ENCODE data around the gene LRRC46. TPM values are rescaled to one million over a fixed set of nuclear protein-coding genes. Genes with fewer than 3 reads are reported as not detected.

LRRC46 gene
- total and polyA plus RNA-seq, 9 of the 15 experiments (the other 6 are each of a cell fraction or from before 2014, with no cell fraction given), result 0.39 to 1.4 (median 0.53) TPM; not detected in 1

DNA sequence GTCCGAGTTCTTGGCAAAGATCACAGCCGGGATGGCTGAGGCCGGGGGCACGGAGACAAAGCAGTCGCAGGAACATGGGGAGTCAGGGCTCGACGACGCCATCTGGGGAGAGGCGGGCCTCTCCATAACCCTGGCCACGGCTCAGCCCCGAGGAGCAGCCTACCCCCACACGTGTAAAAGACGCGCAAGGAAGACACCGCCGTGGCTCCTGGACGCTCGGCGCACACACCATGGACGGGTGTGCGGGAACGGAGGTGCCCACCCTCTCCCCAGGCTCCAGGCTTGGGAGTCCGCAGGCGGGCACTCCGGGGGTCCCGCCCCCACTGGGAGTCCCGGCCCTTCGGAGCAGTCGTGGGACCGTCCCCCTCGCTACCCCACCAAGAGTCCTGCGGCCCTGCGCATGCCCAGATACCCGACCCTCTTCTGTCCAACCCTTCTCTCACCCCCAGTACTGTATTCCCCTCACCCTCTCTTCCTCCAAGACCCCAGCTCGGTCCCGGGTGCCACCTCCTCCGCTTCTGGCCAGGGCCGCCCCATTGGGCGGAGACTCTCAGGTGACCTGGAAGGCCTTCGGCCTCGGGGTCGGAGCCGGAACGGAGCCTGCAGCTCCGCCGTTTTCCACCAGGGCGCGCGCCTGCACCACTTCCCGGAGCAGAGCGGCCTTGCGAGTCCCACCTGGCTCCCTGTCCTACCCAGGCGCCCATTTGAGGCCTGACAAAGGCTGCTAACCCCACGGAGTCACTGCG, 9.4 kb downstream of the LRRC46 start, which contains the start of gene SCRN2 (continued):
- TF ChIP-seq XRCC5 (IDR thresholded peaks at IDR 0.05; ENCODE audit: low read depth, low read length) (peak; percentile 88; the same call in 1 of the 2 replicates), CHCHD3 (CRISPR knock-in tag; IDR thresholded peaks at IDR 0.05) (no peak), CBX1 (IDR thresholded peaks at IDR 0.05; ENCODE audit: low read depth) (peak; percentile 62; the same call in 1 of the 2 replicates), PCBP1 (IDR thresholded peaks at IDR 0.05; ENCODE audit: low read depth, low read length, poor library complexity, severe bottlenecking) (peak; percentile 92), L3MBTL2 (IDR thresholded peaks at IDR 0.05) (peak; percentile 88), HDAC1 (IDR thresholded peaks at IDR 0.05) (peak in 1 of 2 experiments; percentile 84; a peak in 2 of 4 replicates), HDGF (IDR thresholded peaks at IDR 0.05) (peak; percentile 65; the same call in 1 of the 2 replicates), KLF16 (IDR thresholded peaks at IDR 0.05) (0 out of 2 replicates have a peak, but pooled peaks have one; percentile 18), FOXJ2 (tag; IDR thresholded peaks at IDR 0.05) (no peak), ZNF586 (CRISPR knock-in tag; conservative IDR thresholded peaks at IDR 0.05) (no peak), FIP1L1 (IDR thresholded peaks at IDR 0.05; ENCODE audit: low read depth, low read length, poor library complexity, severe bottlenecking) (no peak), ZNF707 (CRISPR knock-in tag; conservative IDR thresholded peaks at IDR 0.05) (no peak)
- TF ChIP-seq, protein P1, sequence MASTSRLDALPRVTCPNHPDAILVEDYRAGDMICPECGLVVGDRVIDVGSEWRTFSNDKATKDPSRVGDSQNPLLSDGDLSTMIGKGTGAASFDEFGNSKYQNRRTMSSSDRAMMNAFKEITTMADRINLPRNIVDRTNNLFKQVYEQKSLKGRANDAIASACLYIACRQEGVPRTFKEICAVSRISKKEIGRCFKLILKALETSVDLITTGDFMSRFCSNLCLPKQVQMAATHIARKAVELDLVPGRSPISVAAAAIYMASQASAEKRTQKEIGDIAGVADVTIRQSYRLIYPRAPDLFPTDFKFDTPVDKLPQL (IDR thresholded peaks at IDR 0.05; ENCODE audit: extremely low read depth, insufficient read length), result no peak
- TF ChIP-seq, protein P2, sequence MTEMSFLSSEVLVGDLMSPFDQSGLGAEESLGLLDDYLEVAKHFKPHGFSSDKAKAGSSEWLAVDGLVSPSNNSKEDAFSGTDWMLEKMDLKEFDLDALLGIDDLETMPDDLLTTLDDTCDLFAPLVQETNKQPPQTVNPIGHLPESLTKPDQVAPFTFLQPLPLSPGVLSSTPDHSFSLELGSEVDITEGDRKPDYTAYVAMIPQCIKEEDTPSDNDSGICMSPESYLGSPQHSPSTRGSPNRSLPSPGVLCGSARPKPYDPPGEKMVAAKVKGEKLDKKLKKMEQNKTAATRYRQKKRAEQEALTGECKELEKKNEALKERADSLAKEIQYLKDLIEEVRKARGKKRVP (CRISPR knock-in tag; IDR thresholded peaks at IDR 0.05), result 0 out of 2 replicates have a peak, but pooled peaks have one; percentile 9
- TF ChIP-seq, protein P3, sequence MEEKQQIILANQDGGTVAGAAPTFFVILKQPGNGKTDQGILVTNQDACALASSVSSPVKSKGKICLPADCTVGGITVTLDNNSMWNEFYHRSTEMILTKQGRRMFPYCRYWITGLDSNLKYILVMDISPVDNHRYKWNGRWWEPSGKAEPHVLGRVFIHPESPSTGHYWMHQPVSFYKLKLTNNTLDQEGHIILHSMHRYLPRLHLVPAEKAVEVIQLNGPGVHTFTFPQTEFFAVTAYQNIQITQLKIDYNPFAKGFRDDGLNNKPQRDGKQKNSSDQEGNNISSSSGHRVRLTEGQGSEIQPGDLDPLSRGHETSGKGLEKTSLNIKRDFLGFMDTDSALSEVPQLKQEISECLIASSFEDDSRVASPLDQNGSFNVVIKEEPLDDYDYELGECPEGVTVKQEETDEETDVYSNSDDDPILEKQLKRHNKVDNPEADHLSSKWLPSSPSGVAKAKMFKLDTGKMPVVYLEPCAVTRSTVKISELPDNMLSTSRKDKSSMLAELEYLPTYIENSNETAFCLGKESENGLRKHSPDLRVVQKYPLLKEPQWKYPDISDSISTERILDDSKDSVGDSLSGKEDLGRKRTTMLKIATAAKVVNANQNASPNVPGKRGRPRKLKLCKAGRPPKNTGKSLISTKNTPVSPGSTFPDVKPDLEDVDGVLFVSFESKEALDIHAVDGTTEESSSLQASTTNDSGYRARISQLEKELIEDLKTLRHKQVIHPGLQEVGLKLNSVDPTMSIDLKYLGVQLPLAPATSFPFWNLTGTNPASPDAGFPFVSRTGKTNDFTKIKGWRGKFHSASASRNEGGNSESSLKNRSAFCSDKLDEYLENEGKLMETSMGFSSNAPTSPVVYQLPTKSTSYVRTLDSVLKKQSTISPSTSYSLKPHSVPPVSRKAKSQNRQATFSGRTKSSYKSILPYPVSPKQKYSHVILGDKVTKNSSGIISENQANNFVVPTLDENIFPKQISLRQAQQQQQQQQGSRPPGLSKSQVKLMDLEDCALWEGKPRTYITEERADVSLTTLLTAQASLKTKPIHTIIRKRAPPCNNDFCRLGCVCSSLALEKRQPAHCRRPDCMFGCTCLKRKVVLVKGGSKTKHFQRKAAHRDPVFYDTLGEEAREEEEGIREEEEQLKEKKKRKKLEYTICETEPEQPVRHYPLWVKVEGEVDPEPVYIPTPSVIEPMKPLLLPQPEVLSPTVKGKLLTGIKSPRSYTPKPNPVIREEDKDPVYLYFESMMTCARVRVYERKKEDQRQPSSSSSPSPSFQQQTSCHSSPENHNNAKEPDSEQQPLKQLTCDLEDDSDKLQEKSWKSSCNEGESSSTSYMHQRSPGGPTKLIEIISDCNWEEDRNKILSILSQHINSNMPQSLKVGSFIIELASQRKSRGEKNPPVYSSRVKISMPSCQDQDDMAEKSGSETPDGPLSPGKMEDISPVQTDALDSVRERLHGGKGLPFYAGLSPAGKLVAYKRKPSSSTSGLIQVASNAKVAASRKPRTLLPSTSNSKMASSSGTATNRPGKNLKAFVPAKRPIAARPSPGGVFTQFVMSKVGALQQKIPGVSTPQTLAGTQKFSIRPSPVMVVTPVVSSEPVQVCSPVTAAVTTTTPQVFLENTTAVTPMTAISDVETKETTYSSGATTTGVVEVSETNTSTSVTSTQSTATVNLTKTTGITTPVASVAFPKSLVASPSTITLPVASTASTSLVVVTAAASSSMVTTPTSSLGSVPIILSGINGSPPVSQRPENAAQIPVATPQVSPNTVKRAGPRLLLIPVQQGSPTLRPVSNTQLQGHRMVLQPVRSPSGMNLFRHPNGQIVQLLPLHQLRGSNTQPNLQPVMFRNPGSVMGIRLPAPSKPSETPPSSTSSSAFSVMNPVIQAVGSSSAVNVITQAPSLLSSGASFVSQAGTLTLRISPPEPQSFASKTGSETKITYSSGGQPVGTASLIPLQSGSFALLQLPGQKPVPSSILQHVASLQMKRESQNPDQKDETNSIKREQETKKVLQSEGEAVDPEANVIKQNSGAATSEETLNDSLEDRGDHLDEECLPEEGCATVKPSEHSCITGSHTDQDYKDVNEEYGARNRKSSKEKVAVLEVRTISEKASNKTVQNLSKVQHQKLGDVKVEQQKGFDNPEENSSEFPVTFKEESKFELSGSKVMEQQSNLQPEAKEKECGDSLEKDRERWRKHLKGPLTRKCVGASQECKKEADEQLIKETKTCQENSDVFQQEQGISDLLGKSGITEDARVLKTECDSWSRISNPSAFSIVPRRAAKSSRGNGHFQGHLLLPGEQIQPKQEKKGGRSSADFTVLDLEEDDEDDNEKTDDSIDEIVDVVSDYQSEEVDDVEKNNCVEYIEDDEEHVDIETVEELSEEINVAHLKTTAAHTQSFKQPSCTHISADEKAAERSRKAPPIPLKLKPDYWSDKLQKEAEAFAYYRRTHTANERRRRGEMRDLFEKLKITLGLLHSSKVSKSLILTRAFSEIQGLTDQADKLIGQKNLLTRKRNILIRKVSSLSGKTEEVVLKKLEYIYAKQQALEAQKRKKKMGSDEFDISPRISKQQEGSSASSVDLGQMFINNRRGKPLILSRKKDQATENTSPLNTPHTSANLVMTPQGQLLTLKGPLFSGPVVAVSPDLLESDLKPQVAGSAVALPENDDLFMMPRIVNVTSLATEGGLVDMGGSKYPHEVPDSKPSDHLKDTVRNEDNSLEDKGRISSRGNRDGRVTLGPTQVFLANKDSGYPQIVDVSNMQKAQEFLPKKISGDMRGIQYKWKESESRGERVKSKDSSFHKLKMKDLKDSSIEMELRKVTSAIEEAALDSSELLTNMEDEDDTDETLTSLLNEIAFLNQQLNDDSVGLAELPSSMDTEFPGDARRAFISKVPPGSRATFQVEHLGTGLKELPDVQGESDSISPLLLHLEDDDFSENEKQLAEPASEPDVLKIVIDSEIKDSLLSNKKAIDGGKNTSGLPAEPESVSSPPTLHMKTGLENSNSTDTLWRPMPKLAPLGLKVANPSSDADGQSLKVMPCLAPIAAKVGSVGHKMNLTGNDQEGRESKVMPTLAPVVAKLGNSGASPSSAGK (IDR thresholded peaks at IDR 0.05), result peak; percentile 61
